ENCODE results near the gene STMP1. TPM values are rescaled to one million over a fixed set of nuclear protein-coding genes. Genes with fewer than 3 reads are reported as not detected.

The STMP1 gene
- polyA plus RNA-seq, 1 of the 3 experiments (the other 2 are of a cell fraction): 26.0 TPM

GRCh38 chr7:135704074-135704473 lies 41.8 kb downstream of the STMP1 start:
- Histone ChIP-seq H3K36me3 (replicated peaks in 1 of 2; ENCODE audit: control insufficient read depth in 1 of 2, insufficient read depth in 2 of 2, low read length in 1 of 2) (peaks cover 0 to 7% of the 10 kb centered on the region in 2 experiments), H3K9me2 (no peaks in the 10 kb centered on the region), H3K4me3 (ENCODE audit: low read depth in 2 of 2, low read length in 1 of 2) (no peak overlapping the region), H3F3A (replicated peaks; ENCODE audit: insufficient read depth) (no peaks in the 10 kb centered on the region), H3K27ac (ENCODE audit: low read depth in 2 of 2, low read length in 1 of 2) (no peak overlapping the region), H2AFZ (ENCODE audit: low read depth) (no peak overlapping the region), H3K27me3 (ENCODE audit: insufficient read depth) (no peaks in the 10 kb centered on the region), H3K79me2 (ENCODE audit: insufficient read depth) (no peaks in the 10 kb centered on the region), H3K9ac (no peak overlapping the region), H3K4me1 (ENCODE audit: control insufficient read depth in 1 of 2, insufficient read depth in 2 of 2, low read depth in 1 of 2, low read length in 1 of 2) (peaks cover 0 to 5% of the 10 kb centered on the region in 2 experiments; a peak in 1 of 4 replicates), H3K4me2 (no peak overlapping the region), H3K9me3 (no peaks in the 10 kb centered on the region), H4K20me1 (ENCODE audit: insufficient read depth) (no peaks in the 10 kb centered on the region)
- DNase-seq: no peak
- CTCF ChIA-PET: interaction anchor here (0.9 to 1.3 kb wide), 5 partner anchors 13 to 42 kb away, joined by 3 to 7 read pairs (median 5); partner anchors contain the start of gene STMP1
- POLR2A ChIA-PET: no interaction called here
- TF ChIP-seq, protein P1, sequence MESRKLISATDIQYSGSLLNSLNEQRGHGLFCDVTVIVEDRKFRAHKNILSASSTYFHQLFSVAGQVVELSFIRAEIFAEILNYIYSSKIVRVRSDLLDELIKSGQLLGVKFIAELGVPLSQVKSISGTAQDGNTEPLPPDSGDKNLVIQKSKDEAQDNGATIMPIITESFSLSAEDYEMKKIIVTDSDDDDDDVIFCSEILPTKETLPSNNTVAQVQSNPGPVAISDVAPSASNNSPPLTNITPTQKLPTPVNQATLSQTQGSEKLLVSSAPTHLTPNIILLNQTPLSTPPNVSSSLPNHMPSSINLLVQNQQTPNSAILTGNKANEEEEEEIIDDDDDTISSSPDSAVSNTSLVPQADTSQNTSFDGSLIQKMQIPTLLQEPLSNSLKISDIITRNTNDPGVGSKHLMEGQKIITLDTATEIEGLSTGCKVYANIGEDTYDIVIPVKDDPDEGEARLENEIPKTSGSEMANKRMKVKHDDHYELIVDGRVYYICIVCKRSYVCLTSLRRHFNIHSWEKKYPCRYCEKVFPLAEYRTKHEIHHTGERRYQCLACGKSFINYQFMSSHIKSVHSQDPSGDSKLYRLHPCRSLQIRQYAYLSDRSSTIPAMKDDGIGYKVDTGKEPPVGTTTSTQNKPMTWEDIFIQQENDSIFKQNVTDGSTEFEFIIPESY (IDR thresholded peaks at IDR 0.05; ENCODE audit: borderline replicate concordance, low read depth): no peak
- TF ChIP-seq CHD2 (IDR thresholded peaks at IDR 0.05; ENCODE audit: low read length, partially characterized antibody): no peak
- TF ChIP-seq, protein P2, sequence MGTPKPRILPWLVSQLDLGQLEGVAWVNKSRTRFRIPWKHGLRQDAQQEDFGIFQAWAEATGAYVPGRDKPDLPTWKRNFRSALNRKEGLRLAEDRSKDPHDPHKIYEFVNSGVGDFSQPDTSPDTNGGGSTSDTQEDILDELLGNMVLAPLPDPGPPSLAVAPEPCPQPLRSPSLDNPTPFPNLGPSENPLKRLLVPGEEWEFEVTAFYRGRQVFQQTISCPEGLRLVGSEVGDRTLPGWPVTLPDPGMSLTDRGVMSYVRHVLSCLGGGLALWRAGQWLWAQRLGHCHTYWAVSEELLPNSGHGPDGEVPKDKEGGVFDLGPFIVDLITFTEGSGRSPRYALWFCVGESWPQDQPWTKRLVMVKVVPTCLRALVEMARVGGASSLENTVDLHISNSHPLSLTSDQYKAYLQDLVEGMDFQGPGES (IDR thresholded peaks at IDR 0.05; ENCODE audit: low read depth, low read length): no peak
- TF ChIP-seq RCOR1 (IDR thresholded peaks at IDR 0.05; ENCODE audit: low read length): no peak
- TF ChIP-seq RFX5 (IDR thresholded peaks at IDR 0.05; ENCODE audit: low read length): no peak
- TF ChIP-seq EZH2phosphoT487 (IDR thresholded peaks at IDR 0.05; ENCODE audit: borderline replicate concordance, low read depth): no peak
- 0 out of 2 replicates have a peak, but pooled peaks have one; percentile 11 for TF ChIP-seq POLR2AphosphoS5 (IDR thresholded peaks at IDR 0.05; ENCODE audit: low read depth, low read length)
- no peak for TF ChIP-seq EP300 (IDR thresholded peaks at IDR 0.05; ENCODE audit: borderline replicate concordance in 1 of 2, low read depth in 1 of 2, low read length in 1 of 2)
- TF ChIP-seq, protein P3, sequence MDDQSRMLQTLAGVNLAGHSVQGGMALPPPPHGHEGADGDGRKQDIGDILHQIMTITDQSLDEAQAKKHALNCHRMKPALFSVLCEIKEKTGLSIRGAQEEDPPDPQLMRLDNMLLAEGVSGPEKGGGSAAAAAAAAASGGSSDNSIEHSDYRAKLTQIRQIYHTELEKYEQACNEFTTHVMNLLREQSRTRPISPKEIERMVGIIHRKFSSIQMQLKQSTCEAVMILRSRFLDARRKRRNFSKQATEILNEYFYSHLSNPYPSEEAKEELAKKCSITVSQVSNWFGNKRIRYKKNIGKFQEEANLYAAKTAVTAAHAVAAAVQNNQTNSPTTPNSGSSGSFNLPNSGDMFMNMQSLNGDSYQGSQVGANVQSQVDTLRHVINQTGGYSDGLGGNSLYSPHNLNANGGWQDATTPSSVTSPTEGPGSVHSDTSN (IDR thresholded peaks at IDR 0.05): no peak
- TF ChIP-seq, protein P4, sequence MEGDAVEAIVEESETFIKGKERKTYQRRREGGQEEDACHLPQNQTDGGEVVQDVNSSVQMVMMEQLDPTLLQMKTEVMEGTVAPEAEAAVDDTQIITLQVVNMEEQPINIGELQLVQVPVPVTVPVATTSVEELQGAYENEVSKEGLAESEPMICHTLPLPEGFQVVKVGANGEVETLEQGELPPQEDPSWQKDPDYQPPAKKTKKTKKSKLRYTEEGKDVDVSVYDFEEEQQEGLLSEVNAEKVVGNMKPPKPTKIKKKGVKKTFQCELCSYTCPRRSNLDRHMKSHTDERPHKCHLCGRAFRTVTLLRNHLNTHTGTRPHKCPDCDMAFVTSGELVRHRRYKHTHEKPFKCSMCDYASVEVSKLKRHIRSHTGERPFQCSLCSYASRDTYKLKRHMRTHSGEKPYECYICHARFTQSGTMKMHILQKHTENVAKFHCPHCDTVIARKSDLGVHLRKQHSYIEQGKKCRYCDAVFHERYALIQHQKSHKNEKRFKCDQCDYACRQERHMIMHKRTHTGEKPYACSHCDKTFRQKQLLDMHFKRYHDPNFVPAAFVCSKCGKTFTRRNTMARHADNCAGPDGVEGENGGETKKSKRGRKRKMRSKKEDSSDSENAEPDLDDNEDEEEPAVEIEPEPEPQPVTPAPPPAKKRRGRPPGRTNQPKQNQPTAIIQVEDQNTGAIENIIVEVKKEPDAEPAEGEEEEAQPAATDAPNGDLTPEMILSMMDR (IDR thresholded peaks at IDR 0.05): peak; percentile 59
- WGBS (ENCODE audit: low lambda C conversion rate): 75% methylated on average over 2 of the region's 2 CpGs
